ENCODE measurements around the gene RPS6KA5.

- TF ChIP-seq, protein P1, sequence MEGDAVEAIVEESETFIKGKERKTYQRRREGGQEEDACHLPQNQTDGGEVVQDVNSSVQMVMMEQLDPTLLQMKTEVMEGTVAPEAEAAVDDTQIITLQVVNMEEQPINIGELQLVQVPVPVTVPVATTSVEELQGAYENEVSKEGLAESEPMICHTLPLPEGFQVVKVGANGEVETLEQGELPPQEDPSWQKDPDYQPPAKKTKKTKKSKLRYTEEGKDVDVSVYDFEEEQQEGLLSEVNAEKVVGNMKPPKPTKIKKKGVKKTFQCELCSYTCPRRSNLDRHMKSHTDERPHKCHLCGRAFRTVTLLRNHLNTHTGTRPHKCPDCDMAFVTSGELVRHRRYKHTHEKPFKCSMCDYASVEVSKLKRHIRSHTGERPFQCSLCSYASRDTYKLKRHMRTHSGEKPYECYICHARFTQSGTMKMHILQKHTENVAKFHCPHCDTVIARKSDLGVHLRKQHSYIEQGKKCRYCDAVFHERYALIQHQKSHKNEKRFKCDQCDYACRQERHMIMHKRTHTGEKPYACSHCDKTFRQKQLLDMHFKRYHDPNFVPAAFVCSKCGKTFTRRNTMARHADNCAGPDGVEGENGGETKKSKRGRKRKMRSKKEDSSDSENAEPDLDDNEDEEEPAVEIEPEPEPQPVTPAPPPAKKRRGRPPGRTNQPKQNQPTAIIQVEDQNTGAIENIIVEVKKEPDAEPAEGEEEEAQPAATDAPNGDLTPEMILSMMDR (IDR thresholded peaks at IDR 0.05): no peak
- TF ChIP-seq POLR2A (IDR thresholded peaks at IDR 0.05): no peak
Measured at GRCh38 chr14:91016800-91017410, 43.5 kb downstream of the RPS6KA5 start.
